Activated naive CD4-positive, alpha-beta T cell treated with anti-CD3 and anti-CD28 coated beads, Interleukin-2, amount 50 U/mL, for 16 hours (primary cell): ENCODE measurements around the gene SVBP.
A peak's percentile ranks its signal among the peaks of the same experiment; 100 is the strongest.

Experiments
- DNase-seq: peaks from one replicate; pipeline ENCODE4 v3.0.0-alpha.2; 2020

SVBP gene

DNA sequence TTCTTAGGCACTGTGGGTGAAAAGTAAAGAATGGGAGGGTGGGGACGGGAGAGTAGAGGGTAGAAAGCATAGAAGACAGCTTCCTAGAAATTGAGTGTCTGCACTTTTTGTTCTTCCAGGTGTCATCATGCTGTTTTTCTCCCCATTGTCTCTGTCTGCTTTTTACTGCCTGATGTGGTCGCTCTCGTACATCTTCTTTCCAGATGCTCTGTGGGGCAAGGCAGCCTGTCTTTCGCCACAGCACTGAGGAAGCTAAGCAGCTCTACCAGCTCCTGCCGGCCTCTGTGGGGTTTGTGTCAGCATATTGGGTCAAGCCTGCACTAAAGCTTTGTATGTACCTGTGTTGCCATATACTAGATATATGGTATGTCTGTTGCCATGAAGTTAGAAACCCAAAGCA lies 19.2 kb downstream of the SVBP start:
- no peak for DNase-seq

DNA sequence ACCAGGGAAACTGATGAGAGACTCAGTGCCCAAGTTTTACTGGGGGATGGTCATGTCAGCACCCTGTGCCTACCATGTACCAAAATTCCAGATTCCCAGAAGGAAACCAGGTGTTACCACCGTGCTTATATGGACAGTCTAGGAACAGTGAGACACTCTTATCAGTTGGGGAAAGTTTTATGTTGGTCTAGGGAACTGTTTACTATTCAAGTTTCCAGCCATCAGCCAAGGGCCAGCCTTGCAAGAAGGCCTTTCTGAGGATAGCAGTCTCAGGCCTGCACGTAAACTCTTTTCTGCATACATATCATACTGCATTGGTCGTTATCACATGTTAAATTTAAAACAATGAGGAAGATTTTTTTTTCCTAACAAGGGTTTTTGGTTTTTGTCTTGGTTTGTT lies 19.8 kb downstream of the SVBP start:
- DNase-seq, result no peak

DNA sequence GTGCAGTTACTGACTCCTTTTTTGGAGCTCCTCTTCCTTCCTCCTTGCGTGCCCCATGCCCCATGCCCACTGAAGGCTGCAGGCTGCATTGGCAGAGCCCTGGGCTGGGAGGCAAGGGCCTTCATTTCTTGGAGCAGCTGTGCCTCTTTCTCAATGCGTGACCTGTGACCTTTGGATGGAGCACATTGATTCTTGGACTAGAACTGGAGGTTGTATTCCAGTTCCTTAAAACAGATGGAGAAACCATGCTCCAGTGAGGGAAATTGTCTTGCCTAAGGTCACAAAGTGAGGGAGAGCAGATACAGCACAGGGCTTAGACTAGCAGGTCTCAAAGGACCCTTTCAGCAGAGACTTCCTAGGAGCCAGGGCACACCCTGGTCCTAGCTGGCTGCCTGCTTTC lies 23.4 kb downstream of the SVBP start:
- no peak for DNase-seq

DNA sequence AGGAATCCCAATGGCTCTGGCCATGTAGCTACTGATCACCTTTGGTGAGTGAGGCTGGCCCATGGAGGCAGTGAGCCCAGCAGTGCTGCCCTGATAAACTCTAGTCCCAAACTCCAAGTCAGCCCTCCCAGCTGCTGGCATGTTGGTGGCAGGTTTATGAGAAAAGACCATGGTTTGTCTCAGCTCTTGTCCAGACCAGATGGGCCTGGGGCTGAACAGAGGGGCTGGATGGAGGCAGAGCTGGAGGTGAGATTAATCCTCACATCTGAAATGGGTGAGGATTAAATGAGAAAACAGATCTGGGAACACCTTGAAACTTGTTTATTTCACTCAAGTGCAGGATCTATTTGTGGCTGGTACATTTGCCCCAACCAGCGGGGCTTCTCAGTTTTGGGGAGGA lies 29.2 kb downstream of the SVBP start:
- DNase-seq, result no peak

DNA sequence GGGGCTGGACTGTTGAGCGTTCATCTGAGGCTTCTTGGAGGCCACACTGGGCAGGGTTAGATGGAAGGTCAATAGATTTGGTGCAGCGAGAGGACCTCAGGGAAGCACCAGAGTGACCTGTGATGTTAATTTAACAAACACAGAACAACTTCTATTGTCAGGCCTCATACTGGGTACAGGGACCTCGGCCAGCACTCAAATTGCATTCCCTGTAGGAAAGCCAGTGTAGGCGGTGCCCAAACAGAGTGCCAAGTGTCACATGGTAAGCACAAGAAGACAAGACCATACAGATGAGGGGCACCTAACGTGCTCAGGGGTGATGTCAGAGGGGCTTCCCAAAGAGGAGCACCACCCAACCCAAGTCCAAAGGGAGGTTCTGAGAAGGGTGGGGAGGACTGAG lies 31.1 kb downstream of the SVBP start:
- DNase-seq, result no peak

DNA sequence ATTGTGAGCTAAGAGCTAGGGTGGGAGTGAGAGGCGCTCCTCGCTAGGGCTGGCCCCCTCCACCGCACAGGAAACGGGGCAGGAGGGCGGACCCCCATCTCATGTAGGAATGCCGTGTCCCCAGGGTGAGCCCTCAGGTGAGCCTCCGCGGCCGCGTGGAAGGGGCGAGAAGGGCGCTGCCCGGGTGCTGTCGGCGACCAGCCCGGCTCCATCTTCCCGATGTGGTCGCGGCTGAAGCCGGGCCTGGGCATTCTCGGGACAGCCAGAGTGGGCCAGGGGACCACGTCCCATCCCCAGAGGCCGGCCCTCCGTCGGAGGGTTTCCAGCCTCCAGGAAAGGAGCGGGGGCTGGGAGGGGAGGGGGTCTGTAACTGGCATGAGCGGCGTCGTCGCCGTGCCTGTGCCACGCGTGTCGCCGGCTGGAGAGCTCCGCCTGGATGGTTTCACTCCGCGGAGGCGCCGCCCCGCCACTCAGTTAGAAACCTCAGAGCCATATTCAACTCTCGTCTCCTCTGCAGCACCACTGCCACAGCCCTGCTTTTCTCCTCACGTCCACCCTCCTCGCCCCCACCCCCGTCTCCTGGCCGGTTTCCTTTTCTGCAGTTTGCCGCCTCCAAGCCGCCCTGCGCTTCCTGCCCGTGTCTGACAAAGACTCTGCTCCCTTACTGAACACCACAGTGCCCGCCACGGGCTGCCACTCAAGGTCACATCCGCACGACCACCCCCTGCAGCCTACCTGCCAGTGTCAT lies 32.1 kb downstream of the SVBP start, which contains the start of gene TMEM269:
Gene TMEM269, plus strand, starts transcription at position 46 of the 748 bp plus-strand sequence. CDS start 4,903 bp downstream, outside the sequence.
- peak; percentile 51 for DNase-seq

DNA sequence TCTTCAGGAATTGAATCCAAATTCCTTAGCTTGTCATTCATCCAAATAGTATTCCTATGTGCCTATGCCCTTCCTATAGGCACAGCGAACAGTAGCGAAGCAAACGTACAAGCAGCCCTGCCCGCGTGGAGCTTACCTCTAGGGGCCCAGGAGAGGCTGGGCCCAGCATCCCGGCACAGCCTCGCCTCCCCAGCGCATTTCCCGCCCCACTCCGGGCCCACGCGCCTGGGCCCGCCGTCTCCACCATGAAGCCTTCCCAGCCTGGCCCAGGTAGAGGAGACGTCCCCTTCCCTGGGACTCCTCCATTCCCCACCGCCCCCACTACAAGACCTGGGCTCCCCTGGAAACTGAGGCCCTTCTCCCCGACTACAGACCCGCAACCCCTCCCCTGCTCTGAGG lies 32.7 kb downstream of the SVBP start:
- no peak for DNase-seq

DNA sequence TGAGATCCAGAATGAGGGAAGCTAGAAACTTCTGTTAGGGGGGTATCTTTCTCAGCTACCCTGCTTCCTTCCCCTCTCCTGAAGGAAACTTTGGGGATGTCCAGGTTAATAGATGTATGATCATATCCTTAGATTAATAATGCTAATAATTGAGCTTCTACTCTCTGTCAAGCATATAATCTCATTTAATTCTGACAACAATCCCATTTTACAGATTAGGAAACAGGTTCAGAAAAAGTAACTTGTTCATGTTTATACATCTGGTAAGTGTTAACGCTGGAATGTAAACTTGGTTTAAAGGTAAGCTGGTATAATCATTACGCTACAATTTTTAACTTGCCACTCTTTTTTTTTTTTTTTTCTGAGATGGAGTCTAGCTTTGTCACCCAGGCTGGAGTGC lies 34.1 kb downstream of the SVBP start:
- no peak for DNase-seq

DNA sequence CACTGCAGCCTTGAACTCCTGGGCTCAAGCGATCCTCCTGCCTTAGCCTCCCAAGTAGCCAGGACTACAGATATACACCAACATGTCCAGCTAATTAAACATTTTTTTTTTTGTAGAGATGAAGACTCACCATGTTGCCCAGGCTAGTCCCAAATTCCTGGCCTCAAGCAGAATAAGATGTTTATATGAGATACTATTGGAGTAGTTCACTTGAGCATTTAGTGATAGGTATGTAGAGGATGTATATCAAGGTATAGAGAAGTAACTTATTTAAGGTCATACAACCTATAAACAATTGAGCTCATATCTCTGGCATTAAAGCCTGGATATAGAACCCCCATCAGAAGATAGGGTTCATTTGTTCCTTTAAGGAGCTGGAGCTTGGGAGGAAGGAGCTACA lies 37.0 kb downstream of the SVBP start:
- no peak for DNase-seq

DNA sequence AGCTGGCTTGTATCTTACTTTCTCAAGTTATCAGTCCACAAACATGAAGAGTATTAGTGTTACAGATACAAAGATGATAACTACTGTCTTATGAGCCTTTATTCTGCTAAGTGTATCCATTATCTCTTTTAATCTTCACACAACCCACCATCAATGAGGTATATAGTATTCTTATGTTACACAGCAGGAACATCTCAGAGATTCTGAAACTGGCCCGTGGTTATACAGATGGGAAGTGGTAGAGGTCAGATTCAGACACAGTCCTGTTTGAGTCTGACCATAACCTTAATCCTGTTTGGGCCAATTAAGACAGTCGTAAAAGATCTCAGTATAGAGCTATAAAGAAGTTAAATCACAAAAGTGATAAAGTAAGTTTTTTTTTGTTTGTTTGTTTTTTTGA lies 37.5 kb downstream of the SVBP start:
- DNase-seq, result no peak

DNA sequence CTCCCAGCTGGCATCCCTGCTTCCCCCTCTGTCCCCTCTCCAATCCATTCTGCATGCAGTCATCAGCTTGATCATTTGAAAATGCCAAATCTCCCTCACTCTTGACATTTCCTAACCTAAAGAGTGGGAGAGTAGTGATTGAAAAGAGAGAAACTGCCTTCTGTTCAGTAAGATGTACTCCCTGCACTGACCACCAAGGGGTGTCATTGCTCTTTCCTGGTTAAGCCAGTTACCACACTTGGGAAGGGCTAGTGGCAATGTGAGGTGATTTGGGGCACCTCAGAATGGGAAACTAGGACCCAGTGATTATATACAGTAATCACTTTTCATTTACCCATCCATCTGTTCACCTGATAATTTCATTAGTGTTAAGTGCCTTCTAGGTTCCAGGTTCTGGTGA lies 39.3 kb downstream of the SVBP start:
- no peak for DNase-seq

DNA sequence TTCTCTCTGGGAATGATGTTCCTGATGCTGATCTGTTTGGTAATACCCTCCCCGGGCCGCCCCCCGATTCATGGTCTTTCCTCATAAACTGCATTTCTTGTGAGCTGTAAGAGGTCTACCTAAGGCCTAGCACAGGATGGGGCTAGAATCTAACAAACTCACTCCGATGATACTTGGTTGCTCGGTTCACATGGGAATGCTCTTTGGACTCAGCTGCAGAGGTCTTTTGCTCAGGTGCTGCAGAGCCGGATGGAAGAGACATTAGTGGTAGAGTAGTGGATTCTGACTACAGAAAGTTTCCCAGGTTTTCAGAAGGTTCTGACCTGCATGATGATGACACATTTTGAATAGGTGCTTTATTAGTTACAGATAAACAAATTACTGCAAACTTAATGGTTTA lies 40.7 kb downstream of the SVBP start:
- DNase-seq, result no peak

DNA sequence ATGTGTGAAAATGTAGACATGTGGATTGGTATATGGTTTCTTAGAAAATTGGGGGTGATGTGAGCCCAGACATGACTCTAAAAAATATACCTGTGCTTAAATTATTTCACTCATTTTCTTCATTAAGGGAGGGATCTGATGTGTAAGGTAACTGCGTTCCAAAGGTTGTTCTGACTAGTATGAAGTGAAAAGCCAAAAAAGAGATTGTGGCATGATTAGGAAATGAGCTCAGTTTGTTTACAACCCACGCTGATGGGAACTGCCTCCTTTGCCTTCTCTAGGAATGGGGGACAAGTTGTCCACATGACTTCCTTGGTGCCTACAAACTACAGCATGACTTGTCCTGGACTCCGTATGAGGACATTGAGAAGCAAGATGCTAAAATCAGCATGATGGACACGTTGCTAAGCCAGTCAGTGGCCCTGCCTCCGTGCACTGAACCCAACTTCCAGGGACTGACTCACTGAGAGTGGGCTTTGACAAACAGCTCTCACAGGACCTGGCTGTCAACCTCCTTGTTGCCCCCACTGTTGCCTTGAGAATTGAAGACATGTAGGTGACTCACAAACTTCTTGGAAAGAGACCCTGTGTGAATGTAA lies 42.2 kb downstream of the SVBP start:
- no peak for DNase-seq

DNA sequence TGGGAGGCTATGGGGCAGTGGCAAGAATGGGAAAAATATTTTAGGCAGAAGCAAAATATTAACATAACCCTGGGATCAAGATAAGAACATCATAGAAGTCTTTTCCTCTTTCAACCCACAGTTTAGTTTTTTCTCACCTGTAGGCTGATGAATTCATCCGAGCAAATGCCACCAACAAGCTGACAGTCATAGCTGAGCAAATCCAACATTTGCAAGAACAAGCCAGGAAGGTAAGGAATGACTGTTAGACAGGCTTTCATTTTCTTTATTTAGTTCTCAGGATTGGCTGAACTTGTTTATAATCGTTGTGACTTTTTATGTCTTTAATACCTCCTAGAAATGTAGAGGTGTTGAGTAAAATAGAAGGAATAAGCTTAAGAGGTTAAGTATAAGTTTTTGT lies 43.8 kb downstream of the SVBP start:
- DNase-seq, result no peak

DNA sequence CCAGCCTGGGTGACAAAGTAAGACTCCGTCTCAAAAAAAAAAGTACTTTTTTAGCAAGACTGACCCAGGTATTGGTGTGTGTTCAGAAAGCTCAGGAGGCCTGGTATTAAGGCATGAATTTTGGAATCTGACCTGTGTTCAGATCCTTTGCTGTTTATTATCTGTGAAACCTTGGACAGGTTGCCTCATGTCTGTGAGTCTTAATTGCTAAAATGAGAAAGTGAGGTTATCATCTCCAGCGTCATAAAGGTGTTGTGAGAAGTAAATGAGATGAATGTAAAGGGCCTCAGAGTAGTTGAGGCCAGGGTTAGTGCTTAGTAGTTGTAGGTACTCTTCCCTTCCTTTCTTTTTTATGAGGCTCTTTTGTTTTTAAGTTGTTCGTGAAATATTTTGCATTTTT lies 47.4 kb downstream of the SVBP start:
- no peak for DNase-seq

DNA sequence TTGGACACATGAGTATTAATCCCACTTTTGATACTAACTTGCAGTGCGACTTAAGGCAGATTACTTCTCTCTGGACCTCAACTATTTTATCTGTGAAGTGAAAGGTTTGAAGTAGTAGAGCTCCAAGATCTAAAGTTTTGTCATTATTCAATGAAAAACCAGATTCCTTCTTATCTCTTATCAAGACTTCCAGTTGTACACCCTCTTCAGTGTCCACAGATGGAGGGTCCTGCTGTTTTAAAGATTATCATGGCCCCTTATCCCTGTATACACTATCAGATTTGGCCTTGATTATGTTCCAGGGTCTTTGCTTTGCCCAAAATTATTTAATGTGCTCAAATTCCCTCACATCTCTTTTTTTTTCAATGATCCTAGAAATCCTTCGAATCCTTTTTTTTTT lies 49.0 kb downstream of the SVBP start:
- no peak for DNase-seq

DNA sequence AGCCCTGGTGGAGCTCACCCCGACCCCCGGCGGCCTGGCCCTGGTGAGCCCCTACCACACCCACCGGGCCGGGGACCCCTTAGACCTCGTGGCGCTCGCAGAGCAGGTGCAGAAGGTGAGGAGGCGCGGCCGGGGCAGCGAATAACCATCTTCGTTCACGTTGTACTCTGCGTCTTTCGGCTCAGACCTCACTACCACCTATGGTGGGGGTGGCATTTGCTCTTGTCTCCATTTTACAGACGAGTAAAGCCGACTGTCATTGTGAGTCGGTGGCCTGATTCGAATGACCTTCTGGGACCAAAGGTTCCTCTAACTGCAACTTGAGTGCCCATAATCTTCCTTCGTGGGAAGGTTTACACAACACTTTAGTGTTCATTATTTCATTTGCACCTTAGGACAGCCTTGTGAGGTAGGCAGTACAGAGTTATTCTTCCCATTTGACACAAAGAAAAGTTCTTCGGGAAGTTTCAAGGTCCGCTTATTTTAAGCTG lies 49.6 kb downstream of the SVBP start:
- DNase-seq, result no peak

DNA sequence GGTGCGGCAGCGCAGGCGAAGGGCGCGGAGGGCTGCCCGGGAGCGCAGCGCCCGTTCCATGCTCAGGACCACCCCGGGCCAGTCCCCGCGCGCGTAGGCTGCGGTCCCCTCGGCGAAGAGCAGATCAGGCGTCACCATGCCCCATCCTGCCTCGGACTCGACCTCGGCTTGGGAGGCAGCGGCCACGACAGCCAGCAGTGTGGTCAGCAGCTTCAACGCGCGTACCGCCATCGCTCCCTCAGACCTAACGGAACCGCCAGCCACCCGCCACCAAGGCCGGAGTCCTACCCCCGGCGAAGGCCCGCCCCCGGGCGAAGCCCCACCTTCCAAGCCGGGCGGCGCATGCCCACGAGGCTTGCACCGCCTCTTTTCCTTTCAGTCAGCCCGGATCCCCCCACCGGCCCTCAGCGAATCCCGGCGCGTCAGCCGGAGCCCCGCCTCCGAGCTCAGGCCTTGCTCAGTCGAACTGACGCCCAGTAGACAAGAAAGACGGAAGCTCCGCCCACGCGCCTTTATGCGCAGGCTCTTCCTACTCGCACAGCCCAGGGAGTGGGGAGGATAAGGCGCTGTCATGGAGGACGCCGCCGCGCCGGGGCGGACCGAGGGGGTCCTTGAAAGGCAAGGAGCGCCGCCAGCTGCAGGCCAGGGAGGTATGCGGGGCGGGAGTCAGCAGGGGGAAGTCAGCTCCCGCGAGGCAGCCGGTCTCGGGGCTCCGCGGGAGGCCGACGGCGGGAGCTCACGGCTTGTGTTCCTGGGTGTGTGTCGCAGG lies 50.3 kb downstream of the SVBP start, which contains the start of the genes C1orf50 and P3H1:
Gene C1orf50, plus strand, starts transcription at position 509 of the 769 bp plus-strand sequence. Its CDS starts 63 bp downstream, at position 572.
Gene P3H1, minus strand, starts transcription at position 288 of the 769 bp plus-strand sequence. Its CDS starts 57 bp downstream, at position 231.
- peak; percentile 100 for DNase-seq

DNA sequence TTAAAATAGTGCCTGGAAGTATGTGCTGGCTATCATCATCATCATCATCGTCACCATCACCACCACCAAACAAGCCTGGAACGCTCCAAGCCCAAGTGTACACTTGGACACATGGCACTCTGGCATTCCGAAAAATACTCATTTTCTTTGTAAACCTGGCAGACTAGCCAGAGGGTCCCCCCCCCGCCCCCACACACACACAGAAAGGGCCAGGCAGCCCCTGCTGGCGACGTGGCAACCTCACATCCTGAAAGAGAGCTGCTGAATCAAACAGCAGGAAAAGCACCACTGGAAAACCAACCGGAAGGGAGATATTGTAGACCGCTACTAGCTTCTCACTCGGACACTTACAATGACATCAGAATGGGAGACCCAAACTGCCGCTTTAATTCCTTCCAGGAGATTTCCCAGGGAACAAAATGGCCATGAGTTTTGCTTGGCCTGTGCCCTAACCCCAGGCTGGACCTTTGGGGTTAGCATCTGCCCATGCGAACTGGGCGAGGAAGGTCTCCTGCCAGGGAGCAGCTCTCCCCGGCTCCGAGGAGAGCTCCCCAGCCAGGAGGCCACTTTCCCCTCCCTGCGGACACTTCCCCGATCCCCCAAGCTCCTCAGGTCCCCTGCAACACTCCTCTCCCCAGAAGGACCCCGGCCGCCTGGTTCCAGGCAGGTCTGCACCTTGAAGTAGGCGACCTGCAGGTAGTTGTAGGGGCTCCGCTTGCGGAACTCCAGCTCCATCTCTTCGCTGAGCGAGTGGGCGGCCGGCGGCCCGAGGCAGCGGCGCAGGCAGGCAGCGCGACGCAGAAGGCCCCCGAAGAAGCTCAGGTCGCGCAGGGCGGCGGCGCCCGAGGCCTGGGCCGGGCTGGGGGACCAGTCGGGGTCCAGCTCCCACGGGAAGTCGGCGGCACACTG lies 51.1 kb downstream of the SVBP start:
- DNase-seq, result peak; percentile 68

DNA sequence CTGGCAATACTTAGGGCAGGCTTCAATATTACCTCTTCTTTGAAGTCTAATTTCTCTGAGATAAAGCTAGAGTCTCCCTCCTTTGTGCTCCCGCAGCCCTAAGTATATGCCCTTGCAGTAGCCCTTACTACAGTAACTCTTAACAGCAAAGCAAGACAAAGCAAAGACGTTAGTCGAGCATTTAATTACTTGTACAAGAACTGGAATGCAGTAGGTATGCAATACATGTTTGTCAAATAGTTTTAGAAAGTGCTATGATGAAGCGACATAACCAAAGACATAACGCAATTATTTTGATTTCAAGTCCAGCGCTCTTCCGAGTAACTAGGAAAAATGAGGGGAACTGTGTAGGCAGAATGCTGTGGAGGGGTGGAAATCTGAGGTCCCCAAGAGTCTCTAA lies 51.9 kb downstream of the SVBP start:
- no peak for DNase-seq

DNA sequence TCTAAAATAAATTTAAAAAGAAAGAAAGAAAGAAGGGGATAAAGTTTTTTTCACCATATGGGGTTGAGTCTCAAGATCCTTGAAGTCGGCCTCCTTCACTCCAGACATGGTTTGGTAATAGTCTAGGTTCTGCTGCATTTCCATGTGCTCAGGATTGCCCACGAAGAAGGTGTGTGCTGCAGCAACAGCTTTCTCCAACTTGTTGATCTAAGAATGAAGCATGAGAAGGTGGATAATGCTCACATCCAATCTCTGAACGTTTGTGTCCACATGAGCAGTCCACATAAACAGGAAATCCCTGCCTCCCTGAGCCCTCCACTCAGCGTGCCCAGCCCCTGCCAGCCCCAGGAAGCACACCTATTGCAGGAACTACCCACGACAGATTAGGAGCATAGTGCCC lies 54.9 kb downstream of the SVBP start:
- no peak for DNase-seq

DNA sequence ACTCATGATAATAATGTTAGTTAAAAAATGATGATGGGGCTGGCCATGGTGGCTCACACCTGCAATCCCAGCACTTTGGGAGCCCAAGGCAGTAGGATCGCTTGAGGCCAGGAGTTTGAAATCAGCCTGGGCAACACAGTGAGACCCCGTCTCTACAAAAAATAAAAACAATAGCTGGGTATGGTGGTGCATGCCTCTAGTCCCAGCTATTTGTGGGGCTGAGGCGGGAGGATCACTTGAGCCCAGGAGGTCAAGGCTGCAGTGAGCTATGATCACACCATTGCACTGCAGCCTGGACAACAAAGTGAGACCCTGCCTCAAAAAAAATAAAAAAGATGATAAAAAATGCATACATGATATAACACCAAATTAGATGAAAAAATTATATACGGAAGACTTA lies 55.6 kb downstream of the SVBP start:
- DNase-seq, result no peak

DNA sequence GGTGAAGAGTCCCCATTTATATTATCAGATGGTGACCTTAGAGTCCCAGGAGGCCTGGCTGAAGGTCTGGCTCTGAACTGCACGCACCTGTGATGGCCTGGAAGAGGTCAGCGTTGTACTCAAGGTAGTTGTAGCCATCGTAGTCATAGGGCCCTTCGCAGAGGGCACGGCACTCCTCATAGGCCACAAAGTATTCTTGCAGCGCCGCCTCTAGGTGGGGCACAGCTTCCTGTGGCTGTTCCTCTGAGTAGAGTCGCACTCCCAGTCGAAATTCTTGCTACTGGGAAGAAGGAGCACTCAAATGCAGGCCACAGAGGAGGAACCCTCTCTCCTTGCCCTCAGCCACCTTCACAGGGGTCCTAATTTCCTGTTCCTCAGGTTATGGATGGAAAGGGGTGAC lies 58.1 kb downstream of the SVBP start:
- no peak for DNase-seq
